Neural crest cell (in vitro differentiated cells): ENCODE measurements around the gene NDST1. TPM values are rescaled to one million over a fixed set of nuclear protein-coding genes. Genes with fewer than 3 reads are reported as not detected.
A peak's percentile ranks its signal among the peaks of the same experiment; 100 is the strongest.

Source experiments
- DNase-seq: peaks from one replicate; pipeline ENCODE4 v3.0.0; 2021; ENCODE audit warnings: low read depth, mixed read lengths, low spot score
- H3K27ac Mint-ChIP-seq: one replicate; pipeline ENCODE4 v1.8.0; 2021; ENCODE audit warnings: mild to moderate bottlenecking, mixed read lengths; ENCODE audit not compliant: unreplicated experiment
- H3K27me3 Mint-ChIP-seq: 2 replicates; pipeline ENCODE4 v1.8.0; 2021; ENCODE audit warnings: low read depth, mild to moderate bottlenecking, mixed read lengths
- H3K36me3 Mint-ChIP-seq: 2 replicates; pipeline ENCODE4 v1.8.0; 2021; ENCODE audit warnings: low read depth, mild to moderate bottlenecking, mixed read lengths
- H3K4me1 Mint-ChIP-seq: 2 replicates; pipeline ENCODE4 v1.8.0; 2021; ENCODE audit warnings: mixed read lengths
- H3K4me3 Mint-ChIP-seq: one replicate; pipeline ENCODE4 v1.8.0; 2021; ENCODE audit warnings: mild to moderate bottlenecking, mixed read lengths
- H3K9me3 Mint-ChIP-seq: 2 replicates; pipeline ENCODE4 v1.8.0; 2021; ENCODE audit warnings: mixed read lengths
- CTCF ChIP-seq: fragments of 200-600 bp; sonication (generic); conservative IDR thresholded peaks from 2 replicates; pipeline ENCODE4 v1.5.0; 2021; ENCODE audit warnings: antibody characterized with exemption, mild to moderate bottlenecking
- total RNA-seq: library from RNA; stranded (reverse); gene quantifications from 2 replicates; pipeline ENCODE4 v1.2.1, GENCODE V29; 2021

Gene NDST1
- total RNA-seq, 1 donor from 2014 or later = 112 TPM

GRCh38 chr5:150582241-150583109, 74.5 kb downstream of the NDST1 start:
- TF ChIP-seq CTCF = no peak
- DNase-seq = no peak
- Mint-ChIP-seq H3K27me3 (no peaks in the 10 kb centered on the region), H3K9me3 (no peaks in the 10 kb centered on the region), H3K4me3 (peak overlapping the region; percentile 14), H3K27ac (no peak overlapping the region), H3K36me3 (no peaks in the 10 kb centered on the region), H3K4me1 (peaks cover 8% of the 10 kb centered on the region)

- H3K9me3 Mint-ChIP-seq = no peaks in the 10 kb centered on the region
These were observed 75.8 kb downstream of the NDST1 start for GRCh38 chr5:150583541-150584225.

GRCh38 chr5:150584556-150585335, 76.8 kb downstream of the NDST1 start:
- H3K27me3 Mint-ChIP-seq = no peaks in the 10 kb centered on the region
- DNase-seq = no peak
- no peaks in the 10 kb centered on the region for H3K9me3 Mint-ChIP-seq
- no peaks in the 10 kb centered on the region for H3K36me3 Mint-ChIP-seq
- H3K4me1 Mint-ChIP-seq = peaks cover 11% of the 10 kb centered on the region
- no peak overlapping the region for H3K27ac Mint-ChIP-seq
- TF ChIP-seq CTCF = no peak
- H3K4me3 Mint-ChIP-seq = no peak overlapping the region

More at GRCh38 chr5:150583541-150584225, 75.8 kb downstream of the NDST1 start:
- H3K4me3 Mint-ChIP-seq = no peak overlapping the region
- no peaks in the 10 kb centered on the region for H3K27me3 Mint-ChIP-seq
- DNase-seq = no peak
- H3K4me1 Mint-ChIP-seq = peaks cover 8% of the 10 kb centered on the region
- TF ChIP-seq CTCF = no peak
- peak overlapping the region; percentile 85 for H3K27ac Mint-ChIP-seq
- H3K36me3 Mint-ChIP-seq = no peaks in the 10 kb centered on the region

GRCh38 chr5:150585781-150586341, 77.9 kb downstream of the NDST1 start:
- TF ChIP-seq CTCF = no peak
- H3K4me1 Mint-ChIP-seq = peaks cover 16% of the 10 kb centered on the region

GRCh38 chr5:150587016-150587415, 79.1 kb downstream of the NDST1 start:
- Mint-ChIP-seq H3K27me3 (no peaks in the 10 kb centered on the region), H3K4me1 (peaks cover 18% of the 10 kb centered on the region), H3K4me3 (no peak overlapping the region), H3K9me3 (no peaks in the 10 kb centered on the region), H3K27ac (no peak overlapping the region), H3K36me3 (no peaks in the 10 kb centered on the region)
- no peak for DNase-seq
- TF ChIP-seq CTCF = no peak

More at GRCh38 chr5:150585781-150586341, 77.9 kb downstream of the NDST1 start:
- Mint-ChIP-seq H3K4me3 (no peak overlapping the region), H3K27me3 (no peaks in the 10 kb centered on the region), H3K9me3 (no peaks in the 10 kb centered on the region), H3K27ac (no peak overlapping the region), H3K36me3 (no peaks in the 10 kb centered on the region)
- no peak for DNase-seq
